ENCODE measurements around the gene CABP2.

DNA sequence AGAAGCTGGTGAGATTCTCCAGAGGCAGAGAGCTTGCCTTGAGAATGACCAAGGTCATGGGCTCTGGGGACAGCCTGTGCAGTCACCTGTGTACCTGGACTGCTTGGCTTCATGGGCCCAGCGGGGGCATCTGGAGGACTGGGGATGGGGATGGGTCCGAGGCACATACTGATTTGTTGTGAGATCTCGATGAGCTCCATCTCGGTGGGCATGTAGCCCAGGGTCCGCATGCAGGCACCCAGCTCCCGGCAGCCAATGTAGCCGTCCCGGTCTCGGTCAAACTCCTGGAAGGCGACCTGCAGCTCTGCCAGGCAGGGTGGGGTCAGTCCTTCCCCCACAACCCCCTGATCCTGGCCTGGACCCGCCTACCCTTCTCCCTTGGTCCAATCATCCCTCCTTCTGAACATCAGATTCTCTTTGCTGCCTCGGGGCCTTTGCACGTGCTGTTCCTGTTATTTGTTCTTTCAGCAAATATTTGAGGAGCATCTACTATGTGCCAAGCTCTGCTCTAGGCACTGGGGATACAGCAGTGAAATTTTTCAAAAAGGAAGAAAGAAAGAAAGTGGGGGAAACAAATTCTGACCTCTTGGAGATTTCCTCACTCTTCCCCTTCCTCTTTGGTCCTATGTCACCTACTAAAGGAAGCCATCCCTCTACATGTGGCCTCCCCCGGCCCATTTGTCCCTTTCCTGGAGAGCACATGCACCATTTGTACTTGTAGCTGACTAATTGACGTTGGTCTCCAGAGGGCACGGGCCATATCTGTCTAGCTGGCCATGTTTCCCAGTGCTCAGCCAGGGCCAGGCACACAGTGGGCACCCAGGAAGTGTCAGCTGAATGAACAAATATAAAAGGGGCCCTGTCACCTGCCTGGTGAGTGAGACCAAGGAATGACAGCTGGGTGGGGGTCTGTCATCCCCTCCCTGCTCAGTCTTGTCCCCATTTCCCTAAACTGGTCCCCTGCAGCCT, 2.1 kb downstream of the CABP2 start:
- TF ChIP-seq, protein P1, sequence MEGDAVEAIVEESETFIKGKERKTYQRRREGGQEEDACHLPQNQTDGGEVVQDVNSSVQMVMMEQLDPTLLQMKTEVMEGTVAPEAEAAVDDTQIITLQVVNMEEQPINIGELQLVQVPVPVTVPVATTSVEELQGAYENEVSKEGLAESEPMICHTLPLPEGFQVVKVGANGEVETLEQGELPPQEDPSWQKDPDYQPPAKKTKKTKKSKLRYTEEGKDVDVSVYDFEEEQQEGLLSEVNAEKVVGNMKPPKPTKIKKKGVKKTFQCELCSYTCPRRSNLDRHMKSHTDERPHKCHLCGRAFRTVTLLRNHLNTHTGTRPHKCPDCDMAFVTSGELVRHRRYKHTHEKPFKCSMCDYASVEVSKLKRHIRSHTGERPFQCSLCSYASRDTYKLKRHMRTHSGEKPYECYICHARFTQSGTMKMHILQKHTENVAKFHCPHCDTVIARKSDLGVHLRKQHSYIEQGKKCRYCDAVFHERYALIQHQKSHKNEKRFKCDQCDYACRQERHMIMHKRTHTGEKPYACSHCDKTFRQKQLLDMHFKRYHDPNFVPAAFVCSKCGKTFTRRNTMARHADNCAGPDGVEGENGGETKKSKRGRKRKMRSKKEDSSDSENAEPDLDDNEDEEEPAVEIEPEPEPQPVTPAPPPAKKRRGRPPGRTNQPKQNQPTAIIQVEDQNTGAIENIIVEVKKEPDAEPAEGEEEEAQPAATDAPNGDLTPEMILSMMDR (IDR thresholded peaks at IDR 0.05), result no peak
- TF ChIP-seq POLR2AphosphoS5 (IDR thresholded peaks at IDR 0.05) (no peak), POLR2A (IDR thresholded peaks at IDR 0.05) (no peak)

Data from upper lobe of left lung (tissue), 4 donors.